GM12892 (cell line): Measurements from ENCODE around the gene HOXD8.

Source experiments
- POLR2A ChIP-seq: IDR thresholded peaks from 2 replicates; pipeline ENCODE4 v1.6.1; 2011; ENCODE audit warnings: low read depth, low read length, control low read depth
- TAF1 ChIP-seq: IDR thresholded peaks from 2 replicates; pipeline ENCODE4 v1.6.1; 2011; ENCODE audit warnings: low read depth, mild to moderate bottlenecking, control low read depth, low read length, borderline replicate concordance

DNA sequence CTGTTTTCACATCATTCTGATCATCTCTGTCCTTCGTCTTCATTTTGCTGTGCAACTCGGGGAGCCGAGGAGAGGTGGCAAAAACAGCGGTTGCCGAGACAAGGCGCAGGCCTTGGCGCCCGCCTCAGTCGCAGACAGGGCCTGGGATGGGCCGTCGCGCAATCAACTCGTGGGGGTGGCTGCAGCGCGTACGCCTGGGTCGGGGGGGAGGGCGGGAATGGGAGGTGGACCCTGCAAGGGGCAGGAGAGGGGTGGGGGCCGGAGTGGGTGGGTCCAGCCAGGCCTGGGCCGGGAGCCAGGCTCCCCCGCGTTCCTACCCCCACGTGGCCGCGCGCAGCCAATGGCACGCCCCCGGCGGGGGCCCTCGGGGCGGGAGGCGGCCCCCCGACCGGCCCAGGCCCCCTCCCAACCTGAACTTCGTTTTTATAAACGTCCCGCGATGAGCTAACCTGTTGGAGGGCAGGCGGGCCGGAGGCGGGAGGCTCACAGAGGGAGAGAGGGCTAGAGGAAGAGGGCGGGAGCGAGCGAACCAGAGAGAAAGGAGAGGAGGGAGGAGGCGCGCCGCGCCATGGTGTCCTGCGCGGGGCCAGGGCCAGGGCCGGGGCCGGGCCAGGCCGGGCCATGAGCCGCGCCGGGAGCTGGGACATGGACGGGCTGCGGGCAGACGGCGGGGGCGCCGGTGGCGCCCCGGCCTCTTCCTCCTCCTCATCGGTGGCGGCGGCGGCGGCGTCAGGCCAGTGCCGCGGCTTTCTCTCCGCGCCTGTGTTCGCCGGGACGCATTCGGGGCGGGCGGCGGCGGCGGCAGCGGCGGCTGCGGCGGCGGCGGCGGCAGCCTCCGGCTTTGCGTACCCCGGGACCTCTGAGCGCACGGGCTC is 37.0 kb upstream of the HOXD8 start, which contains the start of gene HOXD13:
- TF ChIP-seq POLR2A (no peak), TAF1 (no peak)
